NCI-H146 treated with DMSO at 0.1 percent for 48 hours (cell line): ENCODE data around the gene CILP2.

Source experiments
- DNase-seq: peaks from one replicate; lab custom pipeline; 2025; ENCODE audit not compliant: unreplicated experiment; lab: John Stamatoyannopoulos, UW

CILP2 gene

DNA sequence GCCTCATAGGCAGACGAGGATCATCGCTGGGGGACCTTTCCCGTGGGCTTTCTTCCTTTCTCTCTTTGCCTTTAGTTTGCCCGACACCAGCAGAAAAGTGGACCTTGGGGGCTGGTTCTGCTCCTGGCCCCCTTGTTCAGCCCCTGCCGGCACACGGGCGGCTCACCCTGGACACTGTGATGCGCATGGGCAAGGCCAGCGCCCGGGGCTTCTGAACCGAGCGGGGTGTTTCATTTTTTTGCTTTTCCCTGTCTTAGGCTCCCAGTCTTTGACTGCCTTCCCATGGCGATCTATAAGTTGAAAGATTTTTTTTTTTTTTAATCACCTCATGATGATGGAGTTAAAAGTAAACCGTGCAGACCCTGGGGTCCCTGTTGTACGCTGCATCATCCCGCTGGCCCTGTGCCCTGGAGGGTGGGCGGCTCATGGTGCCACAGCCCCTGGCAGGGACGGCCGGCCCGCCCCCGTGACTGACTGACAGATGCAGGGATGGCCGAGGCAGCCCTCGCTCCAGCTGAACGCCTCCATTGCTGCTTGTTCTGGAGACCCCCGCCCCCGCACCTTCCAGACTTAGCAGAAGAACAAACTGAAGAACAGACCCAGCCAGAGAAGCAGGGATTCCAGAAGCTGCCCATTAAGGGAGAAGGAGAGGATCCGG is 32.3 kb upstream of the CILP2 start:
- no peak for DNase-seq

DNA sequence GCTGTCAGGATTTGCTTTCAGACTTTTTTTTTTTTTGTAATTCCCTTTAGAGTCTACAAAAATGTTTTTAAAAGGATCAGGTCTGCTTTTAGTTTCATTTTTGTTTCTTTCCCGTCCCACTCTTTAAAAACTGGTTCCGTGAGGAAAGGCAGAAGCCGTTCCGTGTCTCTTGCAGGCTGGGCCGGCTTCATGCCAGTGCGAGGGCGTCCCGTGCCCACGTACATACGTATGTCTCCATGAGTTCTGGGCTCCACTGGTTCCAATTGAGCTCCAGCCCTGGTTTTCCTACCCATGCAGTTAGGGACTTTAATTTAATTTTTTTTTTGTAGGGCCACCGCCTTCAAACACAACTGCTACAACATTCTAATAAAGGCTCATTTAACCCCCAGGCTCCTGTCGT is 31.5 kb upstream of the CILP2 start:
- DNase-seq = no peak

DNA sequence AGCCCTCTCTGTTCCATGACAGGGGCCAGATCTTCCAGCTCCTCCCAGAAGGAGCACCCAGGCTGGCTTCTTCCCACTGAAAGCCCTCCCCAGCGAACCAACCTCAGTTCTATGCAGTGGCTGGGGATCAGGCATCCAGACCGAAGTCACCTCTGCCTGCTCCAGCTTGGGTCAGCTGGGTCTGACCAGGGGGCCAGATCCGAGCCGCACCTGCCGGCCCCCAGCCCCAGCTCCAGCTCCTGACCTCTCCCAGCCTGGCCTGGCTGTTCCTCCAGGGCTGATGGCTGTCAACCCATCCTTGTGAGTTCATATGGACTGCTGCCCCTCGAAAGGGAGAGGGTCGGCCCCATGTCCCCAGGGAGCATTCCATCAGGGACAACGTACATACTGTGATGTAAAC is 30.7 kb upstream of the CILP2 start:
- no peak for DNase-seq

DNA sequence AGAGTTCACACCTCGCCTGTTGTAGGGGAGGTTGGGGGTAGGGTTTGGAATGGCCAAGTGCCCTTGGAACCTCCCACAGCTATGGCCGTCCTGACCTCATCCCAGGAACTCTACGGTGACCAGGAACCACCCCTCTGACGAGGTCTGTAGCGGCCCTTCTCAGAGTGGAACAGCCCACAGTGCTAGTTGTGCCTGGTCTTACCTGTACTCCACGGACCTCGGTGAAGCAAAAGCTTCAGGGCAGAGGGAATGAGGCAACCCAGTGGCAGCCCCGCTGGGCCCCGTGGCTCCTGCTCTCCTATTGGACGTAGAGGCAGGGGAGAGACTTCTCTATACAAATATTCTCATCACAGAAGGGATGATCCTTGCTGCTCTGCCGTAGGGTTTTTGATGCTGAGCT is 29.8 kb upstream of the CILP2 start:
- DNase-seq = no peak

GRCh38 chr19:19510432-19510831 is 27.6 kb upstream of the CILP2 start:
- DNase-seq = no peak

DNA sequence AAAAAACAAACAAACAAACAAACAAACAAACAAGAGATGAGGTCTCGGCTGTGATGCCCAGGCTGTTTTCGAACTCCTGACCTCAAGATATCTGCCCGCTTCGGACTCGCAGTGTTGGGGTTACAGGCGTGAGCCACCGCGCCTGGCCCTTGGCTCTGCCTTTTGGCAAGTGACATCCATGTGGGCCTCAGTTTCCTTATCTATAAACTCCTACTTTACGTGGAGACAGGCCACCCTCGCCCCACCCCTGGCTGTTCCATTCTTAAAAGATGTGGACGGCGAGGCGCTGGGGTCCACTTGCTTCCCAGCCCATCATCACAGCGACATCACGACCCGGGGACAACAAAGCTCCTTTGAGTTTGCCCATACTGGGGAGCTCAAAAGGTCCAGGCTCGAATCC is 24.4 kb upstream of the CILP2 start:
- DNase-seq = no peak

GRCh38 chr19:19514215-19514657 is 23.8 kb upstream of the CILP2 start:
- no peak for DNase-seq

DNA sequence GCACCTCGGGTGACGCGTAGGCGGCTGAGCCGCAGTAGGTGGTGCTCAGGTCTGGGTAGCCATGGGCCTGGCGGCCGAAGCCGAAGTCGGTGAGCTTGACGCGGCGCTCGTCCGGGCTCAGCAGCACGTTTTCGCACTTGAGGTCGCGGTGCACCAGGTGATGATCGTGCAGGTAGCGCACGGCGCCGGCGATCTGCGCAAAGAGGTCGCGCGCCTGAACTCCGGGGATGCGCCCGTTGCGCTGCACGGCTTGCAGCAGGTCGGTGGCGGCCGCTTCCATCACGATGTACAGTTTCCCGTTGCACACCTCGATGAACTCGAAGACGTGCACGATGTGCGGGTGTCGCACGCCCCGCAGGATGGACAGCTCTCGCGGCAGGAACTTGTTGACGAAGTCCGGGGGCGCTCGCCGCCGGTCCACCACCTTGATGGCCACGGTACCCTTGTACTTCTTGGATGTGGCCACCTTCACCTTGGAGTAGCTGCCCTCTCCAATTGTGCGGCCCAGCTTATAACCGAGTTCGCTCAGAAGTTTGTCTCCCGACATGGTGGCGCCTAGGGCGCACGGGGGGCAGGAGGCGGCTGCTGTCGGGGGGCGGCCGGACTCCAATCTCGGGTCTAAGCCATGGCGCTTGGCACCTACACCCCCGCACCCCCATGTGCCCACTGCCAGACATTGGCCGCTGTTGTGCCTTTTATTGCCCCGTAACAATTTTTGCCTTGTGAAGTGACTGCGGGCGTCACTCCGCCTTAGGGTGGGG is 23.0 kb upstream of the CILP2 start, which contains the start of gene TSSK6:
Gene TSSK6, minus strand, starts transcription at position 668 of the 761 bp plus-strand sequence. Its CDS starts 121 bp downstream, at position 547.
- DNase-seq = no peak

GRCh38 chr19:19515642-19516519 is 22.2 kb upstream of the CILP2 start, which contains the start of gene NDUFA13:
Gene NDUFA13, plus strand, starts transcription at chr19:19516225. Its CDS starts 14 bp downstream, at chr19:19516239.
- peak; percentile 76 for DNase-seq

GRCh38 chr19:19517235-19517619 is 20.8 kb upstream of the CILP2 start:
- no peak for DNase-seq

GRCh38 chr19:19520989-19521388 is 17.1 kb upstream of the CILP2 start:
- no peak for DNase-seq

- DNase-seq = no peak
Measured at GRCh38 chr19:19523177-19523576, 14.9 kb upstream of the CILP2 start.

GRCh38 chr19:19524053-19524452 is 14.0 kb upstream of the CILP2 start:
- DNase-seq = no peak

- DNase-seq = no peak
Measured at GRCh38 chr19:19525611-19526380, 12.3 kb upstream of the CILP2 start.

DNA sequence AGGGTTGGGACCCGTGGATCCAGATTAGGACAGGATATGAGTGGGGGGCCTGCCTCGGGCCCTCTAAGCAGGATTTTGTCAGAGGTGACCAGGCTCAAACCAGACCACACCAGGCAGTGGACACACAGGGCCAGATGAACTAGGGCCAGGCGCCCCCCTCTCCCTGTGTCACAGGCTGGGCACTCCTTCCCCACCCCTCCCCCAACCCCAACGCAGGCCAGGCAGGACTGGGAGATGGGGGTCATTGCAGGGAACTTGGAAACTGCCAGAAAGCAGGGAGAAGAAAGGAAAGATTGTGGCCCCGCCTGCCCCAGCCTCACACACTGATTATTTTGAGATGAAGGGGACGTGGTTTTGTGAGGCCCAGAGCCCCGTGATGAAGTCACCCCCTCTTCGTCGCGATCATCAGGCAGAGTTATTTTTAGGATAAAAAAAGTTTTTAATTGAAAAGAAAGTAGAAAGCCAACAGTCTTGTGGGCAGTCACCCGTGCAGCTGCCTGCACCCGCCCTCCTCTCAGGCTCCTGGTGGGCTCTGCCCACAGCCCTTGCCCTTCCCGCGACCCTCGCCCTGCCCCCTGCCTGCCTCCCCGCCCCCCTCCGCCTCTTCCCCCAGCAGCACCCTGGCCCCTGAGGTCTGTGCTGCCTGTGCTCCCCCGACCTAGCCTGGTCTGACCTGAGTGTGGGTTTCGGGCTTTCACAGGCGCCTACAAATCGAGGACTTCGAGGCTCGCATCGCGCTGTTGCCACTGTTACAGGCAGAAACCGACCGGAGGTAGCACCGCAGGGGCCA is 11.3 kb upstream of the CILP2 start:
- no peak for DNase-seq

DNA sequence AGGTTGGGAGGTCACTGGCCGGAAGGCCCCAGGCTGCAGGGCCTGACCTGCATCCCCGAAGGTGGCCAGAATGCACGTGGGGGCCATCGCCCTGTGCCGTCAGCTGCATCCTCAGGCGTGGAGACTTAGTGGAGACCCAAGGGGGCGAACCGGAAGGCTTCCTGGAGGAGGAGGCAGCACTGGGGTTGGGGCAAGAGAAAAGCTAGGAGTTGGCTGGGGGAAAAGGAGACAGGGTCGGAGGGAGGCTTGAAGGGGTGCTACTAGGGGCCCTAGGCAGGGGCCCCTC is 10.8 kb upstream of the CILP2 start:
- DNase-seq = no peak

GRCh38 chr19:19527674-19528625 is 10.1 kb upstream of the CILP2 start:
- no peak for DNase-seq

GRCh38 chr19:19528721-19529490 is 9.2 kb upstream of the CILP2 start, which contains the start of gene YJEFN3:
Gene YJEFN3, plus strand, starts transcription at chr19:19528911. Its CDS starts 22 bp downstream, at chr19:19528933.
- no peak for DNase-seq
